Measurements from ENCODE around the gene PAF1.

PAF1 gene

DNA sequence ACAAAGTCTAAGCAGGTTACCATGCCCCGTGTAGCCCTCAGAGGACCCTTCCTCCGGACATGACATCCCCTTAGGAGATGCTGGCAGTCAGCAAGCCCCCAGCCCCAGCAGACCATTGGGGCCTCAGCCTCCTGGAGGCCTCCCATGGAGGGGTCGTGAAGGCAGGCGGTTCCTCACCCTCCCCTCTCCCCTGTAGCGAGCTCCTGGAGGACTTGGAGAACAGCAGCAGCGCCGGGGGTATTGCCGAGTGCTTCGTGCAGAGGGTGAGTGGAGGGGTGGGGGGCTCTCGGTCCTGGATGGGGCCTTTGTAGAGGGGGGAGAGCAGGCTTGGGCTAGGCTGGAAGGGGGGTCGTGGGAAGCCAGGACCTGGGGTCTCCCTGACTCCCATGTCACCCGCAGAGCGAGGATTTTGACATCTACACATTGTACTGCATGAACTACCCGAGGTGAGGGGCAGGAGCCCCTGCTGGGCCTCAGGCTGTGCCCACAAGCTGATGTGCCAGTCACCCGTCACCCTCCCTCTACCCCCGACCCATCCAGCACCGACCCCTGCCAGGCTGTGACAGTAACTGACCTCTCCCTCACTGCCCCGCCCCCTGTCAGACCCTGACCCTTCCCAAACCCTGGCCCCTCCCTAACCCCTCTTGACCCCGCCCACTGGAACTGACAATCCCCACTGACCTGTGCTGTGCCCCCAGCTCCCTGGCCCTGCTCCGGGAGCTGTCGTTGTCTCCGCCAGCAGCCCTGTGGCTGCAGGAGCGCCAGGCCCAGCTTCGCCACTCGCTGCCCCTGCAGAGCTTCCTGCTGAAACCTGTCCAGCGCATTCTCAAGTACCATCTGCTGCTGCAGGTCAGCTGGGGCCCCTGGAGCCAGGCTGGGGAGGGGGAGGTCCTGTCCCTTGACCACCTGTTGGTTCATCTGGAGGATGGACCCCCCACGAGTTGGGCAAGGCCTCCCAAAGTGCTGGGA lies 25.5 kb upstream of the PAF1 start:
- no peak for DNase-seq

GRCh38 chr19:39415111-39416046 lies 24.5 kb upstream of the PAF1 start:
- no peak for DNase-seq

GRCh38 chr19:39413911-39414608 lies 23.2 kb upstream of the PAF1 start:
- DNase-seq: no peak

GRCh38 chr19:39413272-39413910 lies 22.5 kb upstream of the PAF1 start:
- DNase-seq: peak; percentile 35

GRCh38 chr19:39412867-39413271 lies 22.0 kb upstream of the PAF1 start:
- DNase-seq: no peak

DNA sequence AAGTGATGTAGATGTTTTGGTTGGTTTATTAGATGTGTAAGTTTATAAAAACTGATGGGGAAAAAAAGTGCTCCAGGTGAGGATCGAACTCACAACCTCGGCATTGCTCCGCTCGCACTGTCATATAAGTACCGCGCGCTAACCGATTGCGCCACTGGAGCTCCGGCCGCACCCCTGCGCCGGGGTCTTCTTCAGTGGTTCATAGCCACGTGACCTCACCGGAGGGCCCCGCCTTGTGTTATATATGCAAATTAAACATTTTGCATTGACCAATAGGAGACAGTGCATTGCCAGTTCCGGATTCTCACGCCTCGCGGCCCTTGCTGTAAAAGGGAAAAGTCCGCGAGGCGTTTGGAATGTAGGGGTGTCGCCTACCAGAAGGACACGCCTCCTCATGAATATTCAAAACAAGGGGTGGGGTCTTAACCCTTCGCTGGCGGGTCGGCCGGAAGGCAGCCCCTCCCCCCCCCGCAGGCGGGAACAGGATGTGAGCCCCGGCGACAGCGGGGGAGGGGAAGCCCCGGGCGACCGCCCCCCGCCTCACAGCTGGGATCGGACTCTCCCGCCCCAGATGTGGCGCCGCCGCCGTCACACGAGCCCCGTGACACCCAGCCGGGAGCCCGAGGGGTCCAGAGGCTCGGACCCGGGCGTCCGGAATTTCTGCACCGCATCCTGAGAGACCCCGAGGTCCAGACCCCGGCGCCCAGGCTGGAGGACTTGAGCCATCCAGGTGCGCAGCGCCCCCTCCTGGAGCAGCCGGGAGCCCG lies 21.4 kb upstream of the PAF1 start, which contains the start of gene PLEKHG2:
PLEKHG2 (plus strand) TSS at position 570 of the 767 bp plus-strand sequence. CDS start 1,418 bp downstream, outside the sequence.
- peak; percentile 85 for DNase-seq

GRCh38 chr19:39411832-39412099 lies 20.9 kb upstream of the PAF1 start:
- DNase-seq: no peak

GRCh38 chr19:39411081-39411831 lies 20.4 kb upstream of the PAF1 start:
- no peak for DNase-seq

GRCh38 chr19:39410831-39411080 lies 19.9 kb upstream of the PAF1 start:
- no peak for DNase-seq

DNA sequence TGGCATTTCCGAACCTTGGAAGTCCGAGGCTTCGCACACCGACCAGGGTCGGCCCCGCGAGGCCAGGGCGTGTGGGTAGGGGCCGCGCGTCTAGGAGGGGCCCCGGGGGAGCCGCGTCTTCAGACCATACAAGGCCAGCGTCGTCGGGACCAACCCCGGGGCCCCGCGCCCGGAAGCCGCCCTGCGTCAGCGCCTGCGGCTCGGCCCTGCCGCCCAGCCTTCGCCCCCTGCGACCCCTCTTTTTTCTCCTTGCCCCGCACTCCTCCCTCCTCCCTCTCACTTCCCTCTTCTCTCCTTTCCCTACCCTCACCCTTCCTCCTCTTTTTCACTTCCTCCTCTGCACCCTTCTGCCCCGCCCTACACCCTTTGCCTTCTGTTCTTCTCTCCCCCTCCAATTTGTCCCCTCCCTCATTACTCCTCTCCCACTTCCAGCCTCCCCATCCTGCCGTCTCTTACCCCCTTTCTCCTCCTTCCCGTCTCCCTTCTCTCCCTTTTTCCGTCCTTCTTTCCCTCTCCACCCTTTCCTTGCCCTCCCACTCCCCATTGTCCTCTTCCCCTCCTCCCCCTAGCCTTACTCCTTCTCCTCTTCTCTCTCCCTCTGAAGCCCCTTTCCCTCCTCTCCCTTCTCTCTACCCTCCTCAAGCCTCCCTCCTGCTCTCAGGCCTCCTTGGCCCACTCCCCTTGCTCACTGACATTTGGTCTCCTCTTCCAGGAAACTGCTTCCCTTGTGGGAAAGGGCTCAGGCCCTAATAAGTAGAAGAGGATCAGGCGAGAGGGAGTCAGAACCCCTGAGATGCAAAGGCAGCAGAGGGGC lies 19.3 kb upstream of the PAF1 start:
- peak; percentile 78 for DNase-seq

GRCh38 chr19:39409208-39410016 lies 18.5 kb upstream of the PAF1 start:
- DNase-seq: peak; percentile 84

DNA sequence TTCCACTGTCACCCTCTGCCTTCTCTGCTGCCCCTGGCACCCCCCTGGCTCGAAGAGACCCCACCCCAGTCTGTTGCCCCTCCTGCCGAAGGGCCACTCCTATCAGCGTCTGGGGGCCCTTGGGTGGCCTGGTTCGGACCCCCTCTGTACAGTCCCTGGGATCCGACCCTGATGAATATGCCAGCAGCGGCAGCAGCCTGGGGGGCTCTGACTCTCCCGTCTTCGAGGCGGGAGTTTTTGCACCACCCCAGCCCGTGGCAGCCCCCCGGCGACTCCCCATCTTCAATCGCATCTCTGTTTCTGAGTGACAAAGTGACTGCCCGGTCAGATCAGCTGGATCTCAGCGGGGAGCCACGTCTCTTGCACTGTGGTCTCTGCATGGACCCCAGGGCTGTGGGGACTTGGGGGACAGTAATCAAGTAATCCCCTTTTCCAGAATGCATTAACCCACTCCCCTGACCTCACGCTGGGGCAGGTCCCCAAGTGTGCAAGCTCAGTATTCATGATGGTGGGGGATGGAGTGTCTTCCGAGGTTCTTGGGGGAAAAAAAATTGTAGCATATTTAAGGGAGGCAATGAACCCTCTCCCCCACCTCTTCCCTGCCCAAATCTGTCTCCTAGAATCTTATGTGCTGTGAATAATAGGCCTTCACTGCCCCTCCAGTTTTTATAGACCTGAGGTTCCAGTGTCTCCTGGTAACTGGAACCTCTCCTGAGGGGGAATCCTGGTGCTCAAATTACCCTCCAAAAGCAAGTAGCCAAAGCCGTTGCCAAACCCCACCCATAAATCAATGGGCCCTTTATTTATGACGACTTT lies 17.7 kb upstream of the PAF1 start:
- DNase-seq: no peak

GRCh38 chr19:39407660-39408391 lies 16.9 kb upstream of the PAF1 start:
- peak; percentile 45 for DNase-seq

DNA sequence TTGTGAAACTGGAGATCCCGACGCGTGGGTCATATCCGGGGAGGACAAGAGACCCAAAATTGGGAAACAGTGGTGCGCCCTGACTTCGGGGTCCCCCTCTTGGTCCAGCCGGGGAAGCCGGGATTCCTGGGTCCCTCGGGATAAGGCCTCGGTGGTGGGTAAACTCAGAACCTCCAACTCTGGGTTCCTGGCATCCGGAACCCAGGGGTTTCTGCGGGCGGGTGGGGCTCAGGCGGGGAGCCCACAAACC lies 16.4 kb upstream of the PAF1 start:
- no peak for DNase-seq

GRCh38 chr19:39406656-39407409 lies 15.9 kb upstream of the PAF1 start, which contains the start of gene ZFP36:
TSS of gene ZFP36 (plus strand) at chr19:39406847. CDS start at chr19:39406905, 58 bp downstream.
- peak; percentile 82 for DNase-seq

- DNase-seq: peak; percentile 76
These were observed 15.2 kb upstream of the PAF1 start for GRCh38 chr19:39405958-39406655.

Data from activated gamma-delta T cell (primary cell).